Omental fat pad (tissue), 4 donors: ENCODE data around the gene CCDC88B. TPM values are rescaled to one million over a fixed set of nuclear protein-coding genes. Genes with fewer than 3 reads are reported as not detected.
"Not testable (repeated sequence)": the region's sequence is repeated elsewhere in the genome, so short reads cannot be mapped to it uniquely, and the experiment has no call there.

ENCODE experiments used
- ATAC-seq: fragments of 150-250 bp; one replicate; pipeline ENCODE4 v1.9.1; 2016; ENCODE audit warnings: mild to moderate bottlenecking, moderate library complexity; ENCODE audit not compliant: low FRiP score
- DNase-seq: peaks from one replicate; pipeline ENCODE4 v3.0.0-alpha.2; 2019; ENCODE audit warnings: low spot score
- total RNA-seq, 4 donors: library from RNA; depleted of rRNA; stranded (reverse); fragments of >200 nt; gene quantifications; one replicate each; pipeline ENCODE4 v1.1.0, GENCODE V29; 2016
- TF ChIP-seq, protein P1 (sequence below), 3 donors: fragments of 450-650 bp; IDR thresholded peaks; one replicate each; pipeline ENCODE4 v1.5.1; 2016 to 2017; ENCODE audit warnings: antibody characterized with exemption in 3 of 3, mild to moderate bottlenecking in 3 of 3, moderate library complexity in 2 of 3

The CCDC88B gene
- total RNA-seq, 4 donors from 2014 or later: 6.2 to 24.1 (median 10.3) TPM

DNA sequence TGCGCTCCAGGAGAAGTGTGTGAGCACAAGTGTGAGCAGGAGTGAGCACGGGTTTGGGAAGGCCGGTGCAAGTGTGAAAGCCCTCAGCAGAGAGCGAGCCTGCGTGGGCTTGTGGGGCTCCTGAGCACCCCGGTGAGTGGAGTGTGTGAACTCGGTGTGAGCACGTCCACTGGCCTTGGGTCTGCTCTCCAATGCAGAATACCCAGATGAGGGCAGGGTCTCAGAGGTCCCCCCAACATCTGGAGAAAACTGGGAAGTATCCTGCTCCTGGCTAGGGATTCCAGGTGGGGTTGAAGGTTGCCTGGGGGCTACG, 33.5 kb upstream of the CCDC88B start:
- TF ChIP-seq, protein P1, sequence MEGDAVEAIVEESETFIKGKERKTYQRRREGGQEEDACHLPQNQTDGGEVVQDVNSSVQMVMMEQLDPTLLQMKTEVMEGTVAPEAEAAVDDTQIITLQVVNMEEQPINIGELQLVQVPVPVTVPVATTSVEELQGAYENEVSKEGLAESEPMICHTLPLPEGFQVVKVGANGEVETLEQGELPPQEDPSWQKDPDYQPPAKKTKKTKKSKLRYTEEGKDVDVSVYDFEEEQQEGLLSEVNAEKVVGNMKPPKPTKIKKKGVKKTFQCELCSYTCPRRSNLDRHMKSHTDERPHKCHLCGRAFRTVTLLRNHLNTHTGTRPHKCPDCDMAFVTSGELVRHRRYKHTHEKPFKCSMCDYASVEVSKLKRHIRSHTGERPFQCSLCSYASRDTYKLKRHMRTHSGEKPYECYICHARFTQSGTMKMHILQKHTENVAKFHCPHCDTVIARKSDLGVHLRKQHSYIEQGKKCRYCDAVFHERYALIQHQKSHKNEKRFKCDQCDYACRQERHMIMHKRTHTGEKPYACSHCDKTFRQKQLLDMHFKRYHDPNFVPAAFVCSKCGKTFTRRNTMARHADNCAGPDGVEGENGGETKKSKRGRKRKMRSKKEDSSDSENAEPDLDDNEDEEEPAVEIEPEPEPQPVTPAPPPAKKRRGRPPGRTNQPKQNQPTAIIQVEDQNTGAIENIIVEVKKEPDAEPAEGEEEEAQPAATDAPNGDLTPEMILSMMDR (IDR thresholded peaks at IDR 0.05): no peak
- ATAC-seq (no peak), DNase-seq (no peak)

DNA sequence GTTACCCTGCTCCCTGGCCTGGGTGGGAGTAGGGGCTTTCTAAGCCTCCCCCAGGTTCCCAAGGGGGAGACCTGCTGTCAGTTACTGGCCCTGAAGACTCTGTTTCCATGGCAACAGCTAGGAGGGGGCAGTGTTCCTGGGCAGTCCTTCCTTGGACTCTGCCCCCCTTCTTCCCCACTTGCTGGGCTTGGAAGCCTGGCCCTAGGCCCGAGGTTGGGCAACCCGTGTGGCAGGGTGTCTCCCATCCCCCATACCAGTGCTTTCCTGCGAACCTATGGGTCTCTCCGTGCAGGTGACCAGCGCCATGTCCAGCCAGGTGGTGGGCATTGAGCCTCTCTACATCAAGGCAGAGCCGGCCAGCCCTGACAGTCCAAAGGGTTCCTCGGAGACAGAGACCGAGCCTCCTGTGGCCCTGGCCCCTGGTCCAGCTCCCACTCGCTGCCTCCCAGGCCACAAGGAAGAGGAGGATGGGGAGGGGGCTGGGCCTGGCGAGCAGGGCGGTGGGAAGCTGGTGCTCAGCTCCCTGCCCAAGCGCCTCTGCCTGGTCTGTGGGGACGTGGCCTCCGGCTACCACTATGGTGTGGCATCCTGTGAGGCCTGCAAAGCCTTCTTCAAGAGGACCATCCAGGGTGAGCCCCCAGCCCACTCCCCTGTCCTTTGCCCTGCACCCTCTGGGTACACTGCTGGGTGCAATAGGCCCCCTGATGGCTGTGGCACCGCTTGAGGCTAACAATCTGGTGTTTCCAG, 33.0 kb upstream of the CCDC88B start:
- DNase-seq (no peak), ATAC-seq (no peak)
- TF ChIP-seq, protein P1 (IDR thresholded peaks at IDR 0.05): no peak

DNA sequence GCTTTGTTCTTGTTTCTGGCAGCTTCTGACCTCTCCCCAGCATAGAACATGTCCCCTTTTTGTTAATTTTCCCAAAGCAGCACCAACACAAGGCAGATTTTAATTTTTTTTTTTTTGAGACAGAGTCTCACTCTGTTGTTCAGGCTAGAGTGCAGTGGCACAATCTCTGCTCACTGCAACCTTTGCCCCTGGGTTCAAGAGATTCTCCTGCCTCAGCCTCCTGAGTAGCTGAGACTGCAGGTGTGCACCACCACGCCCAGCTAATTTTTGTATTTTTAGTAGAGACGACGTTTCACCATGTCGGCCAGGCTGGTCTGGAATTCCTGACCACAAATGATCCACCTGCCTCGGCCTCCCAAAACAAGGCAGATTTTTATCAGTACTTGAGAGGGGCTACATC, 32.2 kb upstream of the CCDC88B start:
- not testable (repeated sequence) for ATAC-seq, DNase-seq

DNA sequence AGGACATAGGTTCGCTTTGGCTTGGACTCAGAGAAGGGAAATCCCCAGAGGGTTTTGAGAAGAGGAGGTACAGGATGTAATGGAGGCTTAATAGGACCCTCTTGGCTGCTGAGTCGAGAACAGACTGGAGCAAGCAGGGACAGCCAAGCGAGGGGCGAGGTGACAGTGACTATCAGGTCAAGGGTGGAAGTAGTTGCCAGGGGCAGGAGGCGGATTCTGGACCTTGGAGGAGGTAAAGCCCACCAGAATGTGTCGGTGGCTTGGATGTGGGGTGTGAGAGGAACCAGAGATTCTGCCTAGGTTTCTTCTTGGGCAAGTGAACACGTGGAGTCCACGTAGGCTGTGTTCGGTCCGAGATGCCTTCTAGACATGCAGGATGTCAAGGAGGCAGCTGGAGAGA, 27.1 kb upstream of the CCDC88B start:
- ATAC-seq: no peak
- no peak for DNase-seq
- TF ChIP-seq, protein P1 (IDR thresholded peaks at IDR 0.05): no peak

DNA sequence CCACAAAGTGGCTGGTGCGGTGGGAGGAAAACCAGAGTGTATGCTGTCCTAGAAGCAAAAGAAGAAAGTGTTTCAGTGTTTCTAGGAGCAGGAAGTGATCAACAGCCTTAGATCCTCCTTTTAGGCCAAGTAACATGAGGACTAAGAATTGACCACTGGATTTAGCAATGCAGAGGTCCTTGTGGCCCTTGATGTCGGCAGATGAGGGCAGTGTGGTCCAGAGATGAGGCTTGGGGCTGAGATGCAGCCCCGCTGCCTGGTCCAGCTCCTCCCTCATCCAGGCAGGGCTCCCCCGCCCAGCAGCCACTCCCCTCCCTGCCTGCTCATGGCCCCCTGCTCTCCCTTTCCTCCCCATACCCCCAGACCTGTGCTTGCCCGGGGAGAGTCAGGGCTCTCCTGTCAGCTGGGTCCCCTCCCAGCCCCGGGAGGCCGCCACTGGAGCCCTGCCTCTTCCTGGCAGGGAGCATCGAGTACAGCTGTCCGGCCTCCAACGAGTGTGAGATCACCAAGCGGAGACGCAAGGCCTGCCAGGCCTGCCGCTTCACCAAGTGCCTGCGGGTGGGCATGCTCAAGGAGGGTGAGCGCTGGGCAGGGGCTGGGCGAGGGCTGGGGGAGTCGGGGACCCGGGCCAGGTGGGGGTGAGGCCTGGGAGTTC, 26.4 kb upstream of the CCDC88B start:
- ATAC-seq (no peak), DNase-seq (no peak)
- TF ChIP-seq, protein P1 (IDR thresholded peaks at IDR 0.05): no peak

DNA sequence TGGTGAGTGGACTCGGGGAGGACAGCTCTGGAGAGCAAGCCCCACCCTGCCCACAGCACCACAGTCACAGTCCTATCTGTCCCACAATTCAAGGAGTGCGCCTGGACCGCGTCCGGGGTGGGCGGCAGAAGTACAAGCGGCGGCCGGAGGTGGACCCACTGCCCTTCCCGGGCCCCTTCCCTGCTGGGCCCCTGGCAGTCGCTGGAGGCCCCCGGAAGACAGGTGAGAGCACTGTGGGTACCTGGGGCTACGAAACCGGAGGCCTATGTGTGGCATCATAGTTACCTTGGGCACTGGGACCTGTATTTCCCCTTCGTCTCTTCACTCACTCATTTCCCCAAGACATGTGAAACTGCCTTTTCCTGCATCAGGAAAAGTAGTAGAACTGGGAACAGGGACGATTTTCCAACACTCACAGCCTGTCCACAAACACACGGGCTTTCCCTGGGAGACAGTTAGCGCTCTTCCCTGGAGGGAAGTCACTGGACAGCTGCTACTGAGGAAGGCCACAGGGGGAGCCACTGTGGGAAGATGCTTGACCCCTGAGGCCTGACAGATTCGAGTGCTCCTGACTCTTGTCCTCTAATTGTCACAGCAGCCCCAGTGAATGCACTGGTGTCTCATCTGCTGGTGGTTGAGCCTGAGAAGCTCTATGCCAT, 25.7 kb upstream of the CCDC88B start:
- DNase-seq (no peak), ATAC-seq (no peak)
- TF ChIP-seq, protein P1 (IDR thresholded peaks at IDR 0.05): no peak

DNA sequence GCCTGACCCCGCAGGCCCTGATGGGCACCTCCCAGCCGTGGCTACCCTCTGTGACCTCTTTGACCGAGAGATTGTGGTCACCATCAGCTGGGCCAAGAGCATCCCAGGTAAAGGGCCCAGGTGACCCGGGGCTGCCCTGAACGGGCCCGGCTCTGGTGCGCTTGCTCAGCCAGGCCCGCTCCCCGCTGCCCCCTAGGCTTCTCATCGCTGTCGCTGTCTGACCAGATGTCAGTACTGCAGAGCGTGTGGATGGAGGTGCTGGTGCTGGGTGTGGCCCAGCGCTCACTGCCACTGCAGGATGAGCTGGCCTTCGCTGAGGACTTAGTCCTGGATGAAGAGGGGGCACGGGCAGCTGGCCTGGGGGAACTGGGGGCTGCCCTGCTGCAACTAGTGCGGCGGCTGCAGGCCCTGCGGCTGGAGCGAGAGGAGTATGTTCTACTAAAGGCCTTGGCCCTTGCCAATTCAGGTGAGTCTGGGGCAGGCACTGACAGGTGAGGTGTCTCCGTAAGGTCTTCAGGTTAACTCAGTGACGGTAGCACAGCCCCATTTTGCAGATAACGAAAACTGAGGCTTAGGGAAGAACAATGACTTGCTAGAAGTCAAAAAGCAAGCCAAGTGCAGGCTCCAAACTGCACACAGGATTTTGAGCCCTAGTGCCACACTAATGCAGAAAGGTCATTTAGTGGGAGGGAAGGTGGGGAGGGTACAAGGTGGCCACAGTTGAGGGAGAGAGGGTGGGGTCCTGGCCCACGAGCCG, 25.0 kb upstream of the CCDC88B start:
- ATAC-seq (no peak), DNase-seq (no peak)
- TF ChIP-seq, protein P1 (IDR thresholded peaks at IDR 0.05): no peak

DNA sequence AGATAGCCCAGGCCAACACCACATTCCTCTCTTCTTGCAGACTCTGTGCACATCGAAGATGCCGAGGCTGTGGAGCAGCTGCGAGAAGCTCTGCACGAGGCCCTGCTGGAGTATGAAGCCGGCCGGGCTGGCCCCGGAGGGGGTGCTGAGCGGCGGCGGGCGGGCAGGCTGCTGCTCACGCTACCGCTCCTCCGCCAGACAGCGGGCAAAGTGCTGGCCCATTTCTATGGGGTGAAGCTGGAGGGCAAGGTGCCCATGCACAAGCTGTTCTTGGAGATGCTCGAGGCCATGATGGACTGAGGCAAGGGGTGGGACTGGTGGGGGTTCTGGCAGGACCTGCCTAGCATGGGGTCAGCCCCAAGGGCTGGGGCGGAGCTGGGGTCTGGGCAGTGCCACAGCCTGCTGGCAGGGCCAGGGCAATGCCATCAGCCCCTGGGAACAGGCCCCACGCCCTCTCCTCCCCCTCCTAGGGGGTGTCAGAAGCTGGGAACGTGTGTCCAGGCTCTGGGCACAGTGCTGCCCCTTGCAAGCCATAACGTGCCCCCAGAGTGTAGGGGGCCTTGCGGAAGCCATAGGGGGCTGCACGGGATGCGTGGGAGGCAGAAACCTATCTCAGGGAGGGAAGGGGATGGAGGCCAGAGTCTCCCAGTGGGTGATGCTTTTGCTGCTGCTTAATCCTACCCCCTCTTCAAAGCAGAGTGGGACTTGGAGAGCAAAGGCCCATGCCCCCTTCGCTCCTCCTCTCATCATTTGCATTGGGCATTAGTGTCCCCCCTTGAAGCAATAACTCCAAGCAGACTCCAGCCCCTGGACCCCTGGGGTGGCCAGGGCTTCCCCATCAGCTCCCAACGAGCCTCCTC, 24.1 kb upstream of the CCDC88B start:
- ATAC-seq, DNase-seq: not testable (repeated sequence)
